ENCODE results near the gene ERICH6B.

- TF ChIP-seq, protein P1, sequence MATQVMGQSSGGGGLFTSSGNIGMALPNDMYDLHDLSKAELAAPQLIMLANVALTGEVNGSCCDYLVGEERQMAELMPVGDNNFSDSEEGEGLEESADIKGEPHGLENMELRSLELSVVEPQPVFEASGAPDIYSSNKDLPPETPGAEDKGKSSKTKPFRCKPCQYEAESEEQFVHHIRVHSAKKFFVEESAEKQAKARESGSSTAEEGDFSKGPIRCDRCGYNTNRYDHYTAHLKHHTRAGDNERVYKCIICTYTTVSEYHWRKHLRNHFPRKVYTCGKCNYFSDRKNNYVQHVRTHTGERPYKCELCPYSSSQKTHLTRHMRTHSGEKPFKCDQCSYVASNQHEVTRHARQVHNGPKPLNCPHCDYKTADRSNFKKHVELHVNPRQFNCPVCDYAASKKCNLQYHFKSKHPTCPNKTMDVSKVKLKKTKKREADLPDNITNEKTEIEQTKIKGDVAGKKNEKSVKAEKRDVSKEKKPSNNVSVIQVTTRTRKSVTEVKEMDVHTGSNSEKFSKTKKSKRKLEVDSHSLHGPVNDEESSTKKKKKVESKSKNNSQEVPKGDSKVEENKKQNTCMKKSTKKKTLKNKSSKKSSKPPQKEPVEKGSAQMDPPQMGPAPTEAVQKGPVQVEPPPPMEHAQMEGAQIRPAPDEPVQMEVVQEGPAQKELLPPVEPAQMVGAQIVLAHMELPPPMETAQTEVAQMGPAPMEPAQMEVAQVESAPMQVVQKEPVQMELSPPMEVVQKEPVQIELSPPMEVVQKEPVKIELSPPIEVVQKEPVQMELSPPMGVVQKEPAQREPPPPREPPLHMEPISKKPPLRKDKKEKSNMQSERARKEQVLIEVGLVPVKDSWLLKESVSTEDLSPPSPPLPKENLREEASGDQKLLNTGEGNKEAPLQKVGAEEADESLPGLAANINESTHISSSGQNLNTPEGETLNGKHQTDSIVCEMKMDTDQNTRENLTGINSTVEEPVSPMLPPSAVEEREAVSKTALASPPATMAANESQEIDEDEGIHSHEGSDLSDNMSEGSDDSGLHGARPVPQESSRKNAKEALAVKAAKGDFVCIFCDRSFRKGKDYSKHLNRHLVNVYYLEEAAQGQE (IDR thresholded peaks at IDR 0.05; ENCODE audit: low read depth), result no peak
- no peak for TF ChIP-seq TEAD4 (IDR thresholded peaks at IDR 0.05)
- TF ChIP-seq EP300 (IDR thresholded peaks at IDR 0.05; ENCODE audit: borderline replicate concordance), result no peak
- TF ChIP-seq, protein P2, sequence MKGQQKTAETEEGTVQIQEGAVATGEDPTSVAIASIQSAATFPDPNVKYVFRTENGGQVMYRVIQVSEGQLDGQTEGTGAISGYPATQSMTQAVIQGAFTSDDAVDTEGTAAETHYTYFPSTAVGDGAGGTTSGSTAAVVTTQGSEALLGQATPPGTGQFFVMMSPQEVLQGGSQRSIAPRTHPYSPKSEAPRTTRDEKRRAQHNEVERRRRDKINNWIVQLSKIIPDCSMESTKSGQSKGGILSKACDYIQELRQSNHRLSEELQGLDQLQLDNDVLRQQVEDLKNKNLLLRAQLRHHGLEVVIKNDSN (IDR thresholded peaks at IDR 0.05), result no peak
- TF ChIP-seq TAF1 (IDR thresholded peaks at IDR 0.05; ENCODE audit: low read depth), result no peak
- TF ChIP-seq YY1 (IDR thresholded peaks at IDR 0.05; ENCODE audit: low read depth), result no peak
- no peak for TF ChIP-seq RAD21 (IDR thresholded peaks at IDR 0.05; ENCODE audit: low read depth)
- no peak for TF ChIP-seq NFIC (IDR thresholded peaks at IDR 0.05)
- TF ChIP-seq CREB1 (IDR thresholded peaks at IDR 0.05; ENCODE audit: low read depth), result no peak
- TF ChIP-seq MAX (IDR thresholded peaks at IDR 0.05), result no peak
- TF ChIP-seq EGR1 (IDR thresholded peaks at IDR 0.05), result no peak
- no peak for TF ChIP-seq CEBPB (IDR thresholded peaks at IDR 0.05)
Observed at GRCh38 chr13:45542878-45543277, 72.7 kb downstream of the ERICH6B start.
